MM.1S (cell line): ENCODE measurements around the gene GMFB.
"Not testable (repeated sequence)": the region's sequence is repeated elsewhere in the genome, so short reads cannot be mapped to it uniquely, and the experiment has no call there.

ENCODE experiments used
- CTCF ChIP-seq: fragments of 300-600 bp; sonication (generic); IDR thresholded peaks from 2 replicates; pipeline ENCODE4 v1.5.1; 2016; ENCODE audit warnings: antibody characterized with exemption, low read length, mixed read lengths
- EZH2 ChIP-seq: fragments of 300-600 bp; sonication (generic); optimal IDR thresholded peaks from 2 replicates; pipeline ENCODE3; 2017; ENCODE audit warnings: low read depth, mild to moderate bottlenecking, antibody characterized with exemption, low read length, mixed read lengths
- EZH2phosphoT487 ChIP-seq: fragments of 300-600 bp; sonication (generic); IDR thresholded peaks from 2 replicates; pipeline ENCODE4 v1.6.1; 2018; ENCODE audit warnings: antibody characterized with exemption, low read length

GRCh38 chr14:54442961-54443360, 45.8 kb downstream of the GMFB start:
- TF ChIP-seq CTCF, EZH2, EZH2phosphoT487: not testable (repeated sequence)
